Activated CD4-positive, alpha-beta T cell treated with anti-CD3 and anti-CD28 coated beads, Interleukin-2, Interleukin-6, amounts not matched to agents 100 ng/mL and 50 ng/mL, durations not matched to agents 16 hours and 8 hours (primary cell): ENCODE measurements around the gene ARHGAP6.

Experiments
- DNase-seq: peaks from one replicate; pipeline ENCODE4 v3.0.0-alpha.2; 2020

The ARHGAP6 gene

GRCh38 chrX:11421805-11422524 lies 243.8 kb downstream of the ARHGAP6 start:
- no peak for DNase-seq

GRCh38 chrX:11420851-11421250 lies 244.9 kb downstream of the ARHGAP6 start:
- DNase-seq: no peak

GRCh38 chrX:11419102-11419501 lies 246.6 kb downstream of the ARHGAP6 start:
- DNase-seq: no peak

- DNase-seq: no peak
Observed at GRCh38 chrX:11416600-11416999, 249.1 kb downstream of the ARHGAP6 start.

- DNase-seq: no peak
Observed at GRCh38 chrX:11414091-11414490, 251.6 kb downstream of the ARHGAP6 start.

GRCh38 chrX:11412715-11413623 lies 252.8 kb downstream of the ARHGAP6 start:
- no peak for DNase-seq

- no peak for DNase-seq
Observed at GRCh38 chrX:11409957-11410356, 255.8 kb downstream of the ARHGAP6 start.

GRCh38 chrX:11408783-11409182 lies 256.9 kb downstream of the ARHGAP6 start:
- no peak for DNase-seq

- DNase-seq: no peak
Observed at GRCh38 chrX:11408109-11408405, 257.7 kb downstream of the ARHGAP6 start.

- no peak for DNase-seq
Observed at GRCh38 chrX:11407331-11408108, 258.2 kb downstream of the ARHGAP6 start.

GRCh38 chrX:11406109-11406765 lies 259.5 kb downstream of the ARHGAP6 start:
- DNase-seq: no peak

GRCh38 chrX:11403631-11404030 lies 262.1 kb downstream of the ARHGAP6 start:
- no peak for DNase-seq

GRCh38 chrX:11401966-11402365 lies 263.8 kb downstream of the ARHGAP6 start:
- DNase-seq: no peak

GRCh38 chrX:11399489-11400094 lies 266.1 kb downstream of the ARHGAP6 start:
- DNase-seq: no peak

- no peak for DNase-seq
Observed at GRCh38 chrX:11398785-11399184, 266.9 kb downstream of the ARHGAP6 start.

GRCh38 chrX:11398139-11398538 lies 267.6 kb downstream of the ARHGAP6 start:
- no peak for DNase-seq

- DNase-seq: peak; percentile 23
Observed at GRCh38 chrX:11397680-11398079, 268.0 kb downstream of the ARHGAP6 start.

- no peak for DNase-seq
Observed at GRCh38 chrX:11395859-11396258, 269.9 kb downstream of the ARHGAP6 start.

- no peak for DNase-seq
Observed at GRCh38 chrX:11393949-11394654, 271.6 kb downstream of the ARHGAP6 start.

- no peak for DNase-seq
Observed at GRCh38 chrX:11386812-11387211, 278.9 kb downstream of the ARHGAP6 start.

GRCh38 chrX:11386001-11386523 lies 279.7 kb downstream of the ARHGAP6 start:
- DNase-seq: no peak

GRCh38 chrX:11382930-11383329 lies 282.8 kb downstream of the ARHGAP6 start:
- no peak for DNase-seq
